Osteoblast (primary cell): Measurements from ENCODE around the gene SUN1. TPM values are rescaled to one million over a fixed set of nuclear protein-coding genes. Genes with fewer than 3 reads are reported as not detected.

Experiments
- DNase-seq: peaks from one replicate; pipeline ENCODE4 v3.0.0; 2011; ENCODE audit warnings: low spot score, mixed read lengths; ENCODE audit not compliant: insufficient read length; ENCODE audit errors: missing footprints
- H2AFZ ChIP-seq: 2 replicates; pipeline ENCODE4 v1.6.0; 2011; ENCODE audit warnings: mild to moderate bottlenecking, low read length
- H3K27ac ChIP-seq: 2 replicates; pipeline ENCODE4 v1.5.1; 2011; ENCODE audit warnings: mild to moderate bottlenecking, low read depth, low read length, moderate library complexity
- H3K27me3 ChIP-seq: 2 replicates; pipeline ENCODE4 v1.6.0; 2012; ENCODE audit warnings: mild to moderate bottlenecking, control low read depth, inconsistent platforms, low read length, moderate library complexity; ENCODE audit not compliant: insufficient read depth
- H3K36me3 ChIP-seq: 2 replicates; pipeline ENCODE4 v1.5.1; 2011; ENCODE audit warnings: mild to moderate bottlenecking, low read length, control low read depth, moderate library complexity; ENCODE audit not compliant: insufficient read depth
- H3K4me1 ChIP-seq: 2 replicates; pipeline ENCODE4 v1.5.1; 2011; ENCODE audit warnings: mild to moderate bottlenecking, low read length, control low read depth, moderate library complexity; ENCODE audit not compliant: insufficient read depth
- H3K4me2 ChIP-seq: 2 replicates; pipeline ENCODE4 v1.6.0; 2011; ENCODE audit warnings: mild to moderate bottlenecking, low read length; ENCODE audit not compliant: insufficient read depth
- H3K4me3 ChIP-seq: fragments of 200-600 bp; sonication (generic); 3 replicates; pipeline ENCODE4 v1.5.1; 2012; ENCODE audit warnings: mild to moderate bottlenecking, low read length, inconsistent platforms; ENCODE audit not compliant: insufficient read depth
- H3K79me2 ChIP-seq: 2 replicates; pipeline ENCODE4 v1.6.0; 2012; ENCODE audit warnings: mild to moderate bottlenecking, low read length, control low read depth, inconsistent platforms; ENCODE audit not compliant: insufficient read depth
- H3K9me3 ChIP-seq: 2 replicates; pipeline ENCODE4 v1.5.1; 2011; ENCODE audit warnings: low read depth, low read length, control low read depth
- H4K20me1 ChIP-seq: 2 replicates; pipeline ENCODE4 v1.6.0; 2012; ENCODE audit warnings: mild to moderate bottlenecking, low read length, control low read depth; ENCODE audit not compliant: insufficient read depth
- total RNA-seq: library from RNA; depleted of rRNA; stranded (reverse); fragments of >200 nt; gene quantifications from 2 replicates; pipeline ENCODE4 v1.2.3, GENCODE V29; 2012
- TF ChIP-seq, protein P1 (sequence below): IDR thresholded peaks from 2 replicates; pipeline ENCODE4 v1.5.1; 2011; ENCODE audit warnings: mild to moderate bottlenecking, low read depth, low read length, moderate library complexity; ENCODE audit errors: extremely low read depth

SUN1 gene
- total RNA-seq, 1 donor = 126 TPM

DNA sequence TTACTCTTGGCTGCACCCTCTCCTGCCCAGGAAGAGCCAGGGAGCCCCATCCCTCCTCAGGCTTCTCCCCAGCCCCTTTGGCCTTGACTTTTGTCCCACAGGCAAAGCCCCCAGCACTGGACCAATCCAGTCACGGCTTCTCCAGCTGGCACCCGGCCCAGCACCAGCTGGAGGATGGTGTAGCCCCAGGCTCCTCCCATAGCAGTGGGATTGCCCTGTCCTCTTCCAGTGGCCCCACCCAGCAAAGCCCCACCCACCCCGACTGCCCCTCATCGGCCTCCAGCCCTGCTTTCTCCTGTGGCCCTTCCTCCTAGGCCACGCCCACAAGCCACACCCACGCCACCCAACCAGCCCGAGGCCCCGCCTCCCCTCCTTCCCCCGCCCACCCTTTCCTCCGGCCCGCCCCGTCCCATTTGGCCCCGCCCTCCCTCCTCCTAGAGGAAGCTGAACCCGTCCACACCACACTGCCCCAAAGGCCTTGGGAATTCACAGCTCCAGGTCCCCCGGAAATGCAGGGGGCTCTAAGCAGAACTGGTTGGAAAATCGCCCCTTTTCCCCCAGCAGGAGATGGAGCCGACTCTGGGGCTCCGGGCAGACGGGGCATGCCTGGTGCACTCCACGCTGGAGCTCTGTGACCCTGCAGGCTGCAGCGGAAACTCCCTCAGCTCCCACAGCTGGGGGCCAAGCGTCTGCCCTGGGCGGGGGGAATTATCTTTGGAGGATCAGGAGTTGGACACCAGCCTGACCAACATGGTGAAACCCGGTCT, 69.3 kb downstream of the SUN1 start:
- Histone ChIP-seq H3K36me3 (no peaks in the 10 kb centered on the region), H4K20me1 (no peaks in the 10 kb centered on the region), H3K4me3 (no peak overlapping the region), H3K27me3 (peaks cover 16% of the 10 kb centered on the region), H3K4me1 (peaks cover 8% of the 10 kb centered on the region), H3K79me2 (no peaks in the 10 kb centered on the region), H3K4me2 (no peak overlapping the region), H2AFZ (peak overlapping the region; percentile 51), H3K9me3 (no peaks in the 10 kb centered on the region), H3K27ac (no peak overlapping the region)
- TF ChIP-seq, protein P1, sequence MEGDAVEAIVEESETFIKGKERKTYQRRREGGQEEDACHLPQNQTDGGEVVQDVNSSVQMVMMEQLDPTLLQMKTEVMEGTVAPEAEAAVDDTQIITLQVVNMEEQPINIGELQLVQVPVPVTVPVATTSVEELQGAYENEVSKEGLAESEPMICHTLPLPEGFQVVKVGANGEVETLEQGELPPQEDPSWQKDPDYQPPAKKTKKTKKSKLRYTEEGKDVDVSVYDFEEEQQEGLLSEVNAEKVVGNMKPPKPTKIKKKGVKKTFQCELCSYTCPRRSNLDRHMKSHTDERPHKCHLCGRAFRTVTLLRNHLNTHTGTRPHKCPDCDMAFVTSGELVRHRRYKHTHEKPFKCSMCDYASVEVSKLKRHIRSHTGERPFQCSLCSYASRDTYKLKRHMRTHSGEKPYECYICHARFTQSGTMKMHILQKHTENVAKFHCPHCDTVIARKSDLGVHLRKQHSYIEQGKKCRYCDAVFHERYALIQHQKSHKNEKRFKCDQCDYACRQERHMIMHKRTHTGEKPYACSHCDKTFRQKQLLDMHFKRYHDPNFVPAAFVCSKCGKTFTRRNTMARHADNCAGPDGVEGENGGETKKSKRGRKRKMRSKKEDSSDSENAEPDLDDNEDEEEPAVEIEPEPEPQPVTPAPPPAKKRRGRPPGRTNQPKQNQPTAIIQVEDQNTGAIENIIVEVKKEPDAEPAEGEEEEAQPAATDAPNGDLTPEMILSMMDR = no peak
- peak; percentile 99 for DNase-seq

DNA sequence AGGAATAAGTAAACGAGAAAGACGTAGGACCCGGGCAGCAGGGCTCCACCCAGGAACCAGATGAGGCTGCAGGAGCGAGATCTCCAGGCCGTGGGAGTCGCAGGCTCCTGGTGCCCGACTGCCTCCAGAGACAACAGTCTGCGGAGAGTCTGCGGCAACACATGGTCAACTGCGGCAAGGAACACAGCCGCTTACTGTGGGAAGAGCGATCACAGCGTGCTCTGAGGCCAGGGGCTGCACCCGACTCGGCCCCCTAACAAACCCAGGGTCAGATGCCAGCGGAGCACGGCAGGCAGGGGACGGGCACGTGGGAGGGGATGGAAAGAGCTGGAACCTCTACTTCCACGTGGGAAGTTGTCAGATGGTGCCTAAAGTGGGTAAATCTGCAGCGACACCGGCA, 70.7 kb downstream of the SUN1 start:
- Histone ChIP-seq H3K27me3 (peaks cover 26% of the 10 kb centered on the region), H4K20me1 (no peaks in the 10 kb centered on the region), H3K27ac (no peak overlapping the region), H3K4me2 (no peak overlapping the region), H2AFZ (no peak overlapping the region), H3K4me1 (peaks cover 8% of the 10 kb centered on the region), H3K36me3 (no peaks in the 10 kb centered on the region), H3K9me3 (no peaks in the 10 kb centered on the region), H3K79me2 (no peaks in the 10 kb centered on the region), H3K4me3 (no peak overlapping the region)
- DNase-seq = no peak
- TF ChIP-seq, protein P1 = no peak

DNA sequence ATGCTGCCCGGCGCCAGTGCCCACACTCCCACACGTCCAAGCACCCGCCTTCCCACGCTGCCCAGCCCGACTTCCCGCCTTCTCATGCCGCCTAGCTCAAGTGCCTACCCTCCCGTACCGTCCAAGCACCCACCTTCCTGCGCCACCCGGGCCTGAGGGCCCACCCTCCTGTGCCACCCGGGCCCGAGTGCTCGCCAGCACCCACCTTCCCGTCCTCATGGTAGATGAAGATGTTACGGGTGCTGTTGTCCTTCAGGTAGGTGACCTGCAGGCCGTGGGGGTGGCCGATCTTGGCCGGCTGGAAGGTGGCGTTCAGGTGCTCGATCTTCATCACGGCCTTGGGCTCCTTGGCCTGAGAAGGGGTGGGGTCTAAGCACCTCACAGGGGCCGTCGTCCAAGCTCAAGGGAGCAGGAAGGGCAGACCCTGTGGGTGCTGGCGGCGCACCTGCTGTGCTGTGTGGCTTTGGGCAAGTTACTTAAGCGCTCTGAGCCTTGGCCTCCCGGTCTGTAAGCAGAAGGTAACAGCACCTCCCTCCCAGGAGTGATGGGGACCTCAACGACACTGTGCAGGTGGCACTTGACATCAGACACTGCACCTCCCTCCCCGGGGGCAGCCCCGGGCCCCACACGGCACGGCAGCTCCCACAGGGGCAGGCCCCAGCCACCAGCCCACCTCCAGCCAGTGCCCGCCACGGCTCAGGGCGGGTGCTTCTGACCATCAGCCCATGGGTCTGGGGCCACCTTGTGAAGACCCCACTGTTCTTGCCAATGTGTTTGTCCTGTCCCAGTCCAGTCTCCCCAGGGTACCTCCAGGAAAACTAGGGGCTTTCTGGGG, 71.9 kb downstream of the SUN1 start:
- Histone ChIP-seq H4K20me1 (no peaks in the 10 kb centered on the region), H2AFZ (no peak overlapping the region), H3K4me1 (peaks cover 8% of the 10 kb centered on the region), H3K9me3 (no peaks in the 10 kb centered on the region), H3K4me2 (peak overlapping the region; percentile 68), H3K27me3 (peaks cover 26% of the 10 kb centered on the region), H3K79me2 (no peaks in the 10 kb centered on the region), H3K4me3 (no peak overlapping the region), H3K36me3 (no peaks in the 10 kb centered on the region), H3K27ac (no peak overlapping the region)
- TF ChIP-seq, protein P1 = no peak
- DNase-seq = no peak

DNA sequence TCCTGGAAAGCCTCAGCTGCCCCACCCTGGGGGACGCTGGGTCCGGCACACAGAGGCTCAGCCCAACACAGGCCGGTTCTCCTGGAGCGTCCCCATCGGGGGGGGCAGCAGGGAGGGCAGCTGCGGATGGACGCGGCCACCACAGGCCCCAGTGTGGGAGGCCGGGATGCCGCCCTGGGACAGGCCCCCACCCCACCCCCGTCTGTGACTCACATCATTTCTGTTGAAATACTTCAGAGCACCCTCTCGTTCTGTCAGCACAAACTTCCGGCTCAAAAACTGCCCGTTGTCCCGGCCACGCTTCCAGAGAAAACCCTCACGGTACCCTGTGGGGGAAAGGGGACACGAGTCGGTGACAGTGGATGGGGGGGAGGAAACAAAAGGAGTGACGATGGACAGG, 72.6 kb downstream of the SUN1 start:
- Histone ChIP-seq H3K36me3 (no peaks in the 10 kb centered on the region), H3K79me2 (no peaks in the 10 kb centered on the region), H3K4me1 (peaks cover 8% of the 10 kb centered on the region), H3K9me3 (no peaks in the 10 kb centered on the region), H4K20me1 (no peaks in the 10 kb centered on the region), H3K4me2 (peak overlapping the region; percentile 68), H3K27ac (no peak overlapping the region), H2AFZ (no peak overlapping the region), H3K27me3 (peaks cover 28% of the 10 kb centered on the region), H3K4me3 (peak overlapping the region; percentile 50)
- TF ChIP-seq, protein P1 = no peak
- DNase-seq = peak; percentile 96
